ENCODE results near the gene KHDC4. TPM values are rescaled to one million over a fixed set of nuclear protein-coding genes. Genes with fewer than 3 reads are reported as not detected.

Gene KHDC4
- total RNA-seq, 3 donors from 2014 or later (not counting 1 experiment from before 2014, with no cell fraction given): 61.9 to 101 (median 85.9) TPM

- Mint-ChIP-seq H3K4me3 (peak overlapping the region; percentile 92), H3K4me1 (peaks cover 87 to 90% of the 10 kb centered on the region in 2 donors), H3K36me3 (no peaks in the 10 kb centered on the region), H3K27ac (peak overlapping the region; percentile 90 to 94), H3K27me3 (ENCODE audit: low read depth in 2 of 2) (no peaks in the 10 kb centered on the region), H3K9me3 (no peaks in the 10 kb centered on the region)
- no peaks in the 10 kb centered on the region for H3K9me3 ChIP-seq (ENCODE audit: control insufficient read depth, insufficient read depth, low read length)
- H3K27me3 ChIP-seq (ENCODE audit: control insufficient read depth, insufficient read depth, low read length): no peaks in the 10 kb centered on the region
- H3K4me3 ChIP-seq (ENCODE audit: low read length): peak overlapping the region; percentile 96
- peak; percentile 19 to 45 (median 25) for ATAC-seq
- peaks cover 83% of the 10 kb centered on the region for H3K4me1 ChIP-seq (ENCODE audit: control insufficient read depth, insufficient read depth, low read length)
- H3K27ac ChIP-seq (ENCODE audit: low read length): peak overlapping the region; percentile 79
- DNase-seq: peak; percentile 41 to 83
- intact Hi-C loops (cut with micrococcal nuclease): loop anchor here (5.0 kb wide), 2 partner anchors 64 to 119 kb away; partner anchors contain the start of genes GON4L, RIT1 and SYT11
- H3K36me3 ChIP-seq (ENCODE audit: control insufficient read depth, insufficient read depth, low read length): peaks cover 3% of the 10 kb centered on the region
- TF ChIP-seq CTCF (IDR thresholded peaks at IDR 0.05): no peak
- 0% methylated on average over 13 of the region's 14 CpGs for WGBS (ENCODE audit: insufficient coverage)
Measured at GRCh38 chr1:155976062-155976912, 42.1 kb upstream of the KHDC4 start.

GRCh38 chr1:155975375-155976061 is 41.3 kb upstream of the KHDC4 start:
- H3K27ac ChIP-seq (ENCODE audit: low read length): peak overlapping the region; percentile 79
- H3K4me1 ChIP-seq (ENCODE audit: control insufficient read depth, insufficient read depth, low read length): peaks cover 83% of the 10 kb centered on the region
- intact Hi-C loops (cut with micrococcal nuclease): loop anchor here (5.0 kb wide), 2 partner anchors 63 to 118 kb away; partner anchors contain the start of genes GON4L, RIT1 and SYT11
- H3K9me3 Mint-ChIP-seq: no peaks in the 10 kb centered on the region
- H3K36me3 Mint-ChIP-seq: no peaks in the 10 kb centered on the region
- peaks cover 3% of the 10 kb centered on the region for H3K36me3 ChIP-seq (ENCODE audit: control insufficient read depth, insufficient read depth, low read length)
- no peaks in the 10 kb centered on the region for H3K27me3 ChIP-seq (ENCODE audit: control insufficient read depth, insufficient read depth, low read length)
- no peaks in the 10 kb centered on the region for H3K9me3 ChIP-seq (ENCODE audit: control insufficient read depth, insufficient read depth, low read length)
- DNase-seq (peak in 1 of 2 donors; percentile 14), ATAC-seq (no peak)
- H3K4me3 ChIP-seq (ENCODE audit: low read length): peak overlapping the region; percentile 96
- peak overlapping the region; percentile 92 for H3K4me3 Mint-ChIP-seq
- peak overlapping the region; percentile 90 to 94 for H3K27ac Mint-ChIP-seq
- WGBS (ENCODE audit: insufficient coverage): 6% methylated on average over 4 of the region's 4 CpGs
- no peak for TF ChIP-seq CTCF (IDR thresholded peaks at IDR 0.05)
- peaks cover 87 to 90% of the 10 kb centered on the region in 2 donors for H3K4me1 Mint-ChIP-seq
- H3K27me3 Mint-ChIP-seq (ENCODE audit: low read depth in 2 of 2): no peaks in the 10 kb centered on the region

DNA sequence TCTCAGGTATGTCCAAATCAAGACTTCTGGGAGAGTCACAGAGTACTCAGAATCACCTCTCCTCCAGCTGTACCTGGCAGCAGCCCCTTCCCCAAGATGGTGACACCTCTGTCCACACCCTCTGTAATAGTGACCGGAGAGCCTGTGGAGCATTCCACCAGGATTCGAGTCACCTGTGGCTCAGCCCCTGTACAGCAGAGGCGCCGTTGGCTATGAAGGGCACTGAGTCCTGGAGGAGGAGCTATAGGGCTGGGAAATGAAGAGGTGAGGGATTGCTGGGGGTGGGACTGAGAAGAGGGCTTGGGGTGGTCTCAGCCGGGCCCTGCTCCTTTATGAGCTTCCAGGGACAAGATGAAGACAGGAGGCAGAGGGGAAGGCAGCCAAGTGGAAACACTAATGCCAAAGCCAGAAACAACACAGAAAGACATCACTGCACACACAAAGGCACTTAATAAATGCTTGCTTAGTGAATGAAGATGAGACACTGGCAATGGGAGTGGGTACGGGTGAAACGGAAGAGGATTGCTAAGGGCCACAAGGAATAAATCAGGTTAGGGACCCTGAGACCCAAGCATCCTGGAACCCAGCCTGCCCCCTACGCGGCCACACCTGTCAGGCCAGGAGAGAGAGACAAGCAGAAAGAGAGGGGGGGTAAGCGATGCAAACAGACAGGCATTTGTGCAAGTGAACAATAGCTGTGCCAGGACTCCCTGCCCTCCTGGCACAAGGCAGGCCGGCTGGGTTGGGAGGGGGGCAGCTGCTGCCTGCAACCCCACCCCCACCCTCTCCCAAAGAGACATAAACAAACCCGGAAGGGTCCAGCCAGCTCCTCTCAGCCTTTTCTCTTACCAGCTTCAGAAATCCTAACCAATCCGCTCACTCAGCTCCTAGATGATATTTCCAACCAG is 40.2 kb upstream of the KHDC4 start:
- Histone ChIP-seq H3K9me3 (ENCODE audit: control insufficient read depth, insufficient read depth, low read length) (no peaks in the 10 kb centered on the region), H3K4me3 (ENCODE audit: low read length) (peak overlapping the region; percentile 96), H3K36me3 (ENCODE audit: control insufficient read depth, insufficient read depth, low read length) (peaks cover 3% of the 10 kb centered on the region), H3K27me3 (ENCODE audit: control insufficient read depth, insufficient read depth, low read length) (no peaks in the 10 kb centered on the region), H3K4me1 (ENCODE audit: control insufficient read depth, insufficient read depth, low read length) (peaks cover 83% of the 10 kb centered on the region), H3K27ac (ENCODE audit: low read length) (peak overlapping the region; percentile 79)
- H3K27ac Mint-ChIP-seq: peak overlapping the region; percentile 90 to 94
- H3K36me3 Mint-ChIP-seq: no peaks in the 10 kb centered on the region
- peak in 1 of 2 donors; percentile 18 for DNase-seq
- 32% methylated on average over 13 of the region's 13 CpGs for WGBS (ENCODE audit: insufficient coverage)
- no peak for TF ChIP-seq CTCF (IDR thresholded peaks at IDR 0.05)
- H3K9me3 Mint-ChIP-seq: no peaks in the 10 kb centered on the region
- no peaks in the 10 kb centered on the region for H3K27me3 Mint-ChIP-seq (ENCODE audit: low read depth in 2 of 2)
- H3K4me1 Mint-ChIP-seq: peaks cover 87 to 90% of the 10 kb centered on the region in 2 donors
- intact Hi-C loops (cut with micrococcal nuclease): loop anchor here (5.0 kb wide), 2 partner anchors 62 to 117 kb away; partner anchors contain the start of genes GON4L, RIT1 and SYT11
- H3K4me3 Mint-ChIP-seq: peak overlapping the region; percentile 92
- no peak for ATAC-seq
